ENCODE measurements around the gene KRT9. TPM values are rescaled to one million over a fixed set of nuclear protein-coding genes. Genes with fewer than 3 reads are reported as not detected.

Gene KRT9
- total RNA-seq, 5 donors from 2014 or later (not counting 1 experiment from before 2014, with no cell fraction given): not detected

DNA sequence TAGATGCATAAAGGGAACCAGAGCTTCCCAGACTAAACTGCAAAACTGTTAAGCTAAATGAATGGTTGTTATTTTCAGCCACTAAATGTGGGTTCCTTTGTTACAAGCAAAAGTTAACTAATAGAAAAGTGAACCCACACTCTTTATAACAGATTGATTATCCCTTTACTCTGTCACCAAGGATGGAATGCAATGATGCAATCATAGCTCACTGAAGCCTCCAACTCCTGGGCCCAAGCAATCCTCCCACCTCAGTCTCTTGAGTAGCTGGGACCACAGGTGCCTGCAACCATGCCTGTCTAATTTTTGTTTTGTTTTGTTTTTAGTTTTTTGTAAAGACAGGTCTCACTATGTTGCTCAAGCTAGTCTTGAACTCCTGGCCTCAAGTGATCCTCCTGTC lies 6.5 kb downstream of the KRT9 start:
- Mint-ChIP-seq H3K9me3 (peaks cover 0 to 10% (median 7%) of the 10 kb centered on the region in 3 donors), H3K27ac (no peak overlapping the region), H3K4me3 (no peak overlapping the region), H3K27me3 (peaks cover 19 to 26% of the 10 kb centered on the region in 2 donors), H3K4me1 (peaks cover 12 to 22% (median 18%) of the 10 kb centered on the region in 3 donors), H3K36me3 (no peaks in the 10 kb centered on the region)
- H3K27ac ChIP-seq (ENCODE audit: low read length): no peak overlapping the region
- no peak for DNase-seq
- CTCF ChIA-PET: interaction anchor here in 1 of 2 donors (0.9 kb wide), 1 partner anchor 16 kb away, joined by 3 read pairs; no protein-coding TSS in a partner anchor
- POLR2A ChIA-PET: no interaction called here
- peaks cover 0 to 22% of the 10 kb centered on the region in 2 experiments for H3K27me3 ChIP-seq (replicated peaks in 1 of 2; ENCODE audit: control insufficient read depth in 2 of 2, extremely low read depth in 1 of 2, insufficient read depth in 2 of 2, low read length in 1 of 2)
- H3K4me1 ChIP-seq (ENCODE audit: control insufficient read depth in 1 of 2, extremely low read depth in 1 of 2, insufficient read depth in 2 of 2, low read length in 2 of 2): no peaks in the 10 kb centered on the region
- no peak overlapping the region for H3K4me3 ChIP-seq (ENCODE audit: control insufficient read depth in 1 of 2, extremely low read depth in 1 of 2, low read length in 1 of 2)
- no peak for ATAC-seq (replicated peaks in 1 of 4)
- H3K36me3 ChIP-seq (ENCODE audit: control insufficient read depth in 2 of 2, extremely low read depth in 1 of 2, insufficient read depth in 1 of 2, low read length in 1 of 2): no peaks in the 10 kb centered on the region
- no peaks in the 10 kb centered on the region for H3K9me3 ChIP-seq

DNA sequence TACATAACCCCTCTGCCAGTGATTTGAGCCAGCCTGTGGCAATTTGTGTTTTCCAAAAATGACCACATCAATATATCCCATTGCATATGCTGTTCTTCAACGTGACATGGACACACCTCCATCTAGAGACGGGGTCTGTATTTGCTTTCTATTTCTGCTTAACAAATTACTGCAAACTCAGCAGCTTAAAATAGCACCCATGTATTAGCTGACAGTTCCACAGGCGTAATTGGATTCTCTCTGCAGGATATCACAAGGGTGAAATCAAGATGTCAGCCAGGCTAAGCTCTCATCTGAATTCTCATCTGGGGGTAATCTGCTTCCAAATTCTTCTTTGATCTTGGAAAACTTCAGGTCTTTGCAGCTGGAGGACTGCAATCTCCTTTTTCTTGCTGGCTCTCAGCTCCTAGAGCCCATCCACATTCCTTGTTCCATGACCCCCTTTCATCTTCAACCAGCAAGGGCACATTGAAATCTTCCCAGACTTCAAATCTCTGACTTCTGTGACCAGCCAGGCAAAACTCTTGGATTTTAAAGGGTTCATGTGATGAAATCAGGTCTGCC lies 8.2 kb downstream of the KRT9 start:
- POLR2A ChIA-PET: no interaction called here
- no peak overlapping the region for H3K4me3 Mint-ChIP-seq
- H3K9me3 Mint-ChIP-seq: peaks cover 0 to 10% (median 7%) of the 10 kb centered on the region in 3 donors
- ATAC-seq (replicated peaks in 1 of 4): no peak
- Histone ChIP-seq H3K27me3 (replicated peaks in 1 of 2; ENCODE audit: control insufficient read depth in 2 of 2, extremely low read depth in 1 of 2, insufficient read depth in 2 of 2, low read length in 1 of 2) (peaks cover 0 to 19% of the 10 kb centered on the region in 2 experiments), H3K4me3 (ENCODE audit: control insufficient read depth in 1 of 2, extremely low read depth in 1 of 2, low read length in 1 of 2) (no peak overlapping the region), H3K27ac (ENCODE audit: low read length) (no peak overlapping the region), H3K36me3 (ENCODE audit: control insufficient read depth in 2 of 2, extremely low read depth in 1 of 2, insufficient read depth in 1 of 2, low read length in 1 of 2) (no peaks in the 10 kb centered on the region), H3K9me3 (no peaks in the 10 kb centered on the region), H3K4me1 (ENCODE audit: control insufficient read depth in 1 of 2, extremely low read depth in 1 of 2, insufficient read depth in 2 of 2, low read length in 2 of 2) (no peaks in the 10 kb centered on the region)
- 36% methylated on average over 2 of the region's 3 CpGs for WGBS (ENCODE audit: insufficient coverage)
- peaks cover 12 to 22% (median 18%) of the 10 kb centered on the region in 3 donors for H3K4me1 Mint-ChIP-seq
- H3K27ac Mint-ChIP-seq: no peak overlapping the region
- H3K27me3 Mint-ChIP-seq: peaks cover 29 to 38% of the 10 kb centered on the region in 2 donors
- CTCF ChIA-PET: no interaction called here
- no peaks in the 10 kb centered on the region for H3K36me3 Mint-ChIP-seq
- no peak for DNase-seq

DNA sequence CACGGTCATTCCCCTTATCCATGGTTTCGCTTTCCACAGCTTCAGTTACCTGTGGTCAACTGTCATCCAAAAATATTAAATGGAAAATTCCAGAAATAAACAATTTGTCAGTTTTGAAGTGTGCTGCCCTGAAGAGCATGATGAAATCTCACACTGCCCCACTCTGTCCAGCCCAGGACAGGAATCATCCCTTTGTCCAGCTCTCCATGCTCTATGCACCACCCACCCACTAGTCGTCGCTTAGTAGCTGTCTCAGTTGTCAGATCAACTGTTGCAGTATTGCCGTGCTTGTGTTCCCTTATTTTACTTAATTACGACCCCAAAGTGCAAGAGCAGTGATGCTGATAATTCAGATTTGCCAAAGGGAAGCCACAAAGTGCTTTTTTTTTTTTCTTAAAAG lies 10.3 kb downstream of the KRT9 start:
- Mint-ChIP-seq H3K4me1 (peaks cover 2 to 6% (median 5%) of the 10 kb centered on the region in 3 donors), H3K9me3 (no peaks in the 10 kb centered on the region), H3K36me3 (no peaks in the 10 kb centered on the region), H3K27me3 (peaks cover 33 to 54% of the 10 kb centered on the region in 2 donors), H3K27ac (no peak overlapping the region), H3K4me3 (no peak overlapping the region)
- 87% methylated on average over 4 of the region's 6 CpGs for WGBS (ENCODE audit: insufficient coverage)
- no peak overlapping the region for H3K27ac ChIP-seq (ENCODE audit: low read length)
- no peak overlapping the region for H3K4me3 ChIP-seq (ENCODE audit: control insufficient read depth in 1 of 2, extremely low read depth in 1 of 2, low read length in 1 of 2)
- no peaks in the 10 kb centered on the region for H3K36me3 ChIP-seq (ENCODE audit: control insufficient read depth in 2 of 2, extremely low read depth in 1 of 2, insufficient read depth in 1 of 2, low read length in 1 of 2)
- DNase-seq (no peak), ATAC-seq (replicated peaks in 1 of 4) (no peak)
- no peaks in the 10 kb centered on the region for H3K9me3 ChIP-seq
- H3K4me1 ChIP-seq (ENCODE audit: control insufficient read depth in 1 of 2, extremely low read depth in 1 of 2, insufficient read depth in 2 of 2, low read length in 2 of 2): no peaks in the 10 kb centered on the region
- ChIA-PET CTCF (no interaction called here), POLR2A (no interaction called here)
- H3K27me3 ChIP-seq (replicated peaks in 1 of 2; ENCODE audit: control insufficient read depth in 2 of 2, extremely low read depth in 1 of 2, insufficient read depth in 2 of 2, low read length in 1 of 2): peaks cover 0 to 24% of the 10 kb centered on the region in 2 experiments

- Mint-ChIP-seq H3K27ac (no peak overlapping the region), H3K27me3 (peaks cover 36 to 62% of the 10 kb centered on the region in 2 donors), H3K4me1 (no peaks in the 10 kb centered on the region), H3K36me3 (no peaks in the 10 kb centered on the region), H3K4me3 (no peak overlapping the region), H3K9me3 (no peaks in the 10 kb centered on the region)
- no CpG with 5 or more reads among the region's 2 CpGs for WGBS (ENCODE audit: insufficient coverage)
- POLR2A ChIA-PET: no interaction called here
- H3K27ac ChIP-seq (ENCODE audit: low read length): no peak overlapping the region
- CTCF ChIA-PET: interaction anchor here (0.7 to 0.8 kb wide), 4 partner anchors 10 to 106 kb away, joined by 3 read pairs; no protein-coding TSS in a partner anchor
- H3K9me3 ChIP-seq: no peaks in the 10 kb centered on the region
- peaks cover 0 to 29% of the 10 kb centered on the region in 2 experiments for H3K27me3 ChIP-seq (replicated peaks in 1 of 2; ENCODE audit: control insufficient read depth in 2 of 2, extremely low read depth in 1 of 2, insufficient read depth in 2 of 2, low read length in 1 of 2)
- H3K4me3 ChIP-seq (ENCODE audit: control insufficient read depth in 1 of 2, extremely low read depth in 1 of 2, low read length in 1 of 2): no peak overlapping the region
- no peak for DNase-seq
- H3K36me3 ChIP-seq (ENCODE audit: control insufficient read depth in 2 of 2, extremely low read depth in 1 of 2, insufficient read depth in 1 of 2, low read length in 1 of 2): no peaks in the 10 kb centered on the region
- H3K4me1 ChIP-seq (ENCODE audit: control insufficient read depth in 1 of 2, extremely low read depth in 1 of 2, insufficient read depth in 2 of 2, low read length in 2 of 2): no peaks in the 10 kb centered on the region
- ATAC-seq (replicated peaks in 1 of 4): no peak
Observed at GRCh38 chr17:41559548-41559947, 12.3 kb downstream of the KRT9 start.

DNA sequence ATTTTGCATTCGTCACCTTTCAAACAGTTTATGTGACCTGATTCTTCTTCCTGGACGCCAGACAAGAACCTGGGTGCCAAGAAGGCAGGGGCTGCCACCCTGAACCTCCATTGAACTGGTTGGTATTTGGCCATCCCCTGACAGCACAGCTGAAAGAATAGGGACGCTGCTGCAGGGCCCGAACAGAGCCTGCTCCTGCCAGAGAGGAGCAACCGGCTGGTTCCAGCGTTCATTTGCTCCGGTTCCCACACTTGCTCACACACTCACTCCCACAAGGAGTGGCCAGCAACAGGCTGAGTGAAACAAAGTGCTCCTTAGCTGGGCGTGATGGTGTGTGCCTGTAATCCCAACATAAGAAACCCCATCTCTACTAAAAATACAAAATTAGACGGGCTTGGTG lies 14.9 kb downstream of the KRT9 start:
- no peak overlapping the region for H3K27ac ChIP-seq (ENCODE audit: low read length)
- no peak for DNase-seq
- 87% methylated on average over 6 of the region's 9 CpGs for WGBS (ENCODE audit: insufficient coverage)
- H3K9me3 Mint-ChIP-seq: no peaks in the 10 kb centered on the region
- H3K27ac Mint-ChIP-seq: no peak overlapping the region
- H3K36me3 ChIP-seq (ENCODE audit: control insufficient read depth in 2 of 2, extremely low read depth in 1 of 2, insufficient read depth in 1 of 2, low read length in 1 of 2): no peaks in the 10 kb centered on the region
- H3K4me3 Mint-ChIP-seq: no peak overlapping the region
- H3K27me3 Mint-ChIP-seq: peaks cover 37 to 50% of the 10 kb centered on the region in 2 donors
- H3K36me3 Mint-ChIP-seq: no peaks in the 10 kb centered on the region
- peaks cover 0 to 37% of the 10 kb centered on the region in 2 experiments for H3K27me3 ChIP-seq (replicated peaks in 1 of 2; ENCODE audit: control insufficient read depth in 2 of 2, extremely low read depth in 1 of 2, insufficient read depth in 2 of 2, low read length in 1 of 2)
- ChIA-PET CTCF (no interaction called here), POLR2A (interaction anchor here in 1 of 2 donors (0.7 kb wide), 1 partner anchor 310 kb away, joined by 3 read pairs; no protein-coding TSS in a partner anchor)
- H3K4me3 ChIP-seq (ENCODE audit: control insufficient read depth in 1 of 2, extremely low read depth in 1 of 2, low read length in 1 of 2): no peak overlapping the region
- H3K9me3 ChIP-seq: no peaks in the 10 kb centered on the region
- no peaks in the 10 kb centered on the region for H3K4me1 ChIP-seq (ENCODE audit: control insufficient read depth in 1 of 2, extremely low read depth in 1 of 2, insufficient read depth in 2 of 2, low read length in 2 of 2)
- no peaks in the 10 kb centered on the region for H3K4me1 Mint-ChIP-seq
- no peak for ATAC-seq (replicated peaks in 1 of 4)

GRCh38 chr17:41556306-41556705 lies 15.6 kb downstream of the KRT9 start:
- H3K36me3 Mint-ChIP-seq: no peaks in the 10 kb centered on the region
- no peaks in the 10 kb centered on the region for H3K4me1 ChIP-seq (ENCODE audit: control insufficient read depth in 1 of 2, extremely low read depth in 1 of 2, insufficient read depth in 2 of 2, low read length in 2 of 2)
- H3K36me3 ChIP-seq (ENCODE audit: control insufficient read depth in 2 of 2, extremely low read depth in 1 of 2, insufficient read depth in 1 of 2, low read length in 1 of 2): no peaks in the 10 kb centered on the region
- no peaks in the 10 kb centered on the region for H3K9me3 Mint-ChIP-seq
- no peaks in the 10 kb centered on the region for H3K4me1 Mint-ChIP-seq
- H3K9me3 ChIP-seq: no peaks in the 10 kb centered on the region
- ChIA-PET CTCF (no interaction called here), POLR2A (no interaction called here)
- no peak for DNase-seq
- H3K27me3 ChIP-seq (replicated peaks in 1 of 2; ENCODE audit: control insufficient read depth in 2 of 2, extremely low read depth in 1 of 2, insufficient read depth in 2 of 2, low read length in 1 of 2): peaks cover 0 to 37% of the 10 kb centered on the region in 2 experiments
- H3K27me3 Mint-ChIP-seq: peaks cover 36 to 44% of the 10 kb centered on the region in 2 donors
- H3K4me3 Mint-ChIP-seq: no peak overlapping the region
- H3K4me3 ChIP-seq (ENCODE audit: control insufficient read depth in 1 of 2, extremely low read depth in 1 of 2, low read length in 1 of 2): no peak overlapping the region
- WGBS (ENCODE audit: insufficient coverage): 57% methylated on average over 5 of the region's 5 CpGs
- no peak overlapping the region for H3K27ac ChIP-seq (ENCODE audit: low read length)
- ATAC-seq (replicated peaks in 1 of 4): no peak
- H3K27ac Mint-ChIP-seq: no peak overlapping the region

Data from T-cell (primary cell).